WI38 (cell line): ENCODE measurements around the gene TALDO1.

ENCODE experiments used
- H3K4me3 ChIP-seq: 2 replicates; pipeline ENCODE4 v1.5.1; 2011; ENCODE audit warnings: low read depth, mild to moderate bottlenecking, control low read depth, low read length
- TF ChIP-seq, protein P1 (sequence below): IDR thresholded peaks from 2 replicates; pipeline ENCODE4 v1.5.1; 2012; ENCODE audit warnings: low read depth, mild to moderate bottlenecking, control low read depth, low read length

TALDO1 gene

DNA sequence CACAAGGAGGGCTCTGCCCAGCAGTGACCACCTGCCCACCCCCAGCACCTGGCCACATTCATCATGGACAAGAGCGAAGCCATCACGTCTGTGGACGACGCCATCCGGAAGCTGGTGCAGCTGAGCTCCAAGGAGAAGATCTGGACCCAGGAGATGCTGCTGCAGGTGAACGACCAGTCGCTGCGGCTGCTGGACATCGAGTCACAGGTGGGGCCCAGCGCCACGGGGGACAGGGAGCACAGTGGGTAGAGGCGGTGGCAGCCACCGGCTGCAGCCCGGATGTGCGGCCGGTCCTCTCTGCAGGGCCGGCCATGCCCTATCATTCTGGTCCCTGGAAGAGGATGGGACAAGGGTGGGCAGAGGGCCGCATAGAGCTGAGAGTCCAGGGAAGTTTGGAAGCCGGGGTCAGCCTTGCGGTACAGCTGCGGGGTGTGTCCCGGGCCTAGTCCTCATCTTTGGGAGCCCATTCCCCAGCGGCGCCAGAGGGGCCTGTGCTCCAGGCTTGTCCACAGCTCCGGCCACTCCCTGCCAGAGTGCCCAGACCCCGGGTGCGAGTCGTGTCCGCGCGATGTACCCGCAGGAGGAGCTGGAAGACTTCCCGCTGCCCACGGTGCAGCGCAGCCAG, 27.1 kb upstream of the TALDO1 start:
- TF ChIP-seq, protein P1, sequence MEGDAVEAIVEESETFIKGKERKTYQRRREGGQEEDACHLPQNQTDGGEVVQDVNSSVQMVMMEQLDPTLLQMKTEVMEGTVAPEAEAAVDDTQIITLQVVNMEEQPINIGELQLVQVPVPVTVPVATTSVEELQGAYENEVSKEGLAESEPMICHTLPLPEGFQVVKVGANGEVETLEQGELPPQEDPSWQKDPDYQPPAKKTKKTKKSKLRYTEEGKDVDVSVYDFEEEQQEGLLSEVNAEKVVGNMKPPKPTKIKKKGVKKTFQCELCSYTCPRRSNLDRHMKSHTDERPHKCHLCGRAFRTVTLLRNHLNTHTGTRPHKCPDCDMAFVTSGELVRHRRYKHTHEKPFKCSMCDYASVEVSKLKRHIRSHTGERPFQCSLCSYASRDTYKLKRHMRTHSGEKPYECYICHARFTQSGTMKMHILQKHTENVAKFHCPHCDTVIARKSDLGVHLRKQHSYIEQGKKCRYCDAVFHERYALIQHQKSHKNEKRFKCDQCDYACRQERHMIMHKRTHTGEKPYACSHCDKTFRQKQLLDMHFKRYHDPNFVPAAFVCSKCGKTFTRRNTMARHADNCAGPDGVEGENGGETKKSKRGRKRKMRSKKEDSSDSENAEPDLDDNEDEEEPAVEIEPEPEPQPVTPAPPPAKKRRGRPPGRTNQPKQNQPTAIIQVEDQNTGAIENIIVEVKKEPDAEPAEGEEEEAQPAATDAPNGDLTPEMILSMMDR: no peak
- no peak overlapping the region for H3K4me3 ChIP-seq

DNA sequence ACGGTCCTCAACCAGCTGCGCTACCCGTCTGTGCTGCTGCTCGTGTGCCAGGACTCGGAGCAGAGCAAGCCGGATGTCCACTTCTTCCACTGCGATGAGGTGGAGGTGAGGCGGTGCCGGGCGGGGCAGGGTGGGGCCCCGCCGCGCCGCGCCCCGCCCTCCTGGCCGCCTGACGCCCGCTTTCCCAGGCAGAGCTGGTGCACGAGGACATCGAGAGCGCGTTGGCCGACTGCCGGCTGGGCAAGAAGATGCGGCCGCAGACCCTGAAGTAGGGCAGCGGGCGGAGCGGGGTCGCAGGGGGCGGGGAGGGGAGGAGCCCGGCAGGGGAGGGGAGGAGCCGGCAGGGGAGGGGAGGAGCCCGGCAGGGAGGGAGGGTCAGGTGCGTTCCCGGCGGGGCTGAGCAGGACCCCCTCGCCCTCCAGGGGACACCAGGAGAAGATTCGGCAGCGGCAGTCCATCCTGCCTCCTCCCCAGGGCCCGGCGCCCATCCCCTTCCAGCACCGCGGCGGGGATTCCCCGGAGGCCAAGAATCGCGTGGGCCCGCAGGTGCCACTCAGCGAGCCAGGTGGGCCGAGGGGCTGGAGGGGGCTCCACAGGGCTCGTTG, 26.5 kb upstream of the TALDO1 start:
- TF ChIP-seq, protein P1: no peak
- H3K4me3 ChIP-seq: no peak overlapping the region

DNA sequence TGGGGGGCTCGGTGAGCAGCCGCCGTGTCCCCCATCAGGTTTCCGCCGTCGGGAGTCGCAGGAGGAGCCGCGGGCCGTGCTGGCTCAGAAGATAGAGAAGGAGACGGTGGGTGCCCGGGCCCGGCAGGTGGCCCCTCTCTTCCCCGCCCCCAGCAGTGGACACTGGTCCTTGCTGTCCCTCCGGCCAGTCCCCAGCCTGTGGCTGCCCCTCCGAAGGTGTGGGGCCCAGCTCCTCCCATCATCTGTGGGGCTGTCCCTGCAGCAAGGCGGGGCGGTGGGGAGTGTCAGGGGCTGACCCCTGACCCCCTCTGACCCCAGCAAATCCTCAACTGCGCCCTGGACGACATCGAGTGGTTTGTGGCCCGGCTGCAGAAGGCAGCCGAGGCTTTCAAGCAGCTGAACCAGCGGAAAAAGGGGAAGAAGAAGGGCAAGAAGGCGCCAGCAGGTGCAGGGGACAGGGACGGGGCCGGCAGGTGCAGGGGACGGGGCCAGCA, 26.0 kb upstream of the TALDO1 start:
- TF ChIP-seq, protein P1: no peak
- H3K4me3 ChIP-seq: no peak overlapping the region

DNA sequence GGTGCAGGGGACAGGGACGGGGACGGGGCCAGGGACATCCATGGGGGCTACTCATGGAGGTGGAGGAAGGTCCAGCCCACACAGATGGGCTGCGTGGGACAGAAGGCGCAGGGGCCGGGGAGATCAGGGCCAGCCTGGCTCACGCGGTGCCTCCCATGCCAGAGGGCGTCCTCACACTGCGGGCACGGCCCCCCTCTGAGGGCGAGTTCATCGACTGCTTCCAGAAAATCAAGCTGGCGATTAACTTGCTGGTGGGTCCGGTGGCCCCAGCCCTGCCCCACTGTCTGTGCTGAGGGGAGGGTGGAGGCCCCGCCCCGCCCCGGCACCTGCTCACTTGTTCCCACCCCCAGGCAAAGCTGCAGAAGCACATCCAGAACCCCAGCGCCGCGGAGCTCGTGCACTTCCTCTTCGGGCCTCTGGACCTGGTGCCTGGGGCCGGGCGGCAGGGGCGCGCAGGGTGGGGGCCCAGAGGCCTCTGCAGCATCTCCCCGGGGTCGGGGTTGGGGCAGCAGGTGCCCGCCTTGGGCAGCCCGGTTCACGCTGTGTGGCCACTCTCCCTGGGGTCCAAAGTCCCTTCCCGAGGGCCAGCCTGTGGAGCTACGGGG, 25.4 kb upstream of the TALDO1 start:
- H3K4me3 ChIP-seq: no peak overlapping the region

DNA sequence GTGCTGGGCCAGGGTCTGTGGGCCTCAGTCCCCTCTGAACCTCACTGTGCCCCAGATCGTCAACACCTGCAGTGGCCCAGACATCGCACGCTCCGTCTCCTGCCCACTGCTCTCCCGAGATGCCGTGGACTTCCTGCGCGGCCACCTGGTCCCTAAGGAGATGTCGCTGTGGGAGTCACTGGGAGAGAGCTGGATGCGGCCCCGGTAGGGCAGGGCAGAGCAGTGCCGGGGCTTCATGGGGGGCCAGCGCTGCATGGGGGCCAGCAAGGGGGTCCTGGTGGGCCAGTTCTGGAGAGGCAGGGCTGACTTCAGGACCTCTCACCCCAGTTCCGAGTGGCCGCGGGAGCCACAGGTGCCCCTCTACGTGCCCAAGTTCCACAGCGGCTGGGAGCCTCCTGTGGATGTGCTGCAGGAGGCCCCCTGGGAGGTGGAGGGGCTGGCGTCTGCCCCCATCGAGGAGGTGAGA, 24.9 kb upstream of the TALDO1 start:
- TF ChIP-seq, protein P1: no peak
- H3K4me3 ChIP-seq: no peak overlapping the region

More for the DNA sequence above, 25.4 kb upstream of the TALDO1 start:
- TF ChIP-seq, protein P1: no peak

DNA sequence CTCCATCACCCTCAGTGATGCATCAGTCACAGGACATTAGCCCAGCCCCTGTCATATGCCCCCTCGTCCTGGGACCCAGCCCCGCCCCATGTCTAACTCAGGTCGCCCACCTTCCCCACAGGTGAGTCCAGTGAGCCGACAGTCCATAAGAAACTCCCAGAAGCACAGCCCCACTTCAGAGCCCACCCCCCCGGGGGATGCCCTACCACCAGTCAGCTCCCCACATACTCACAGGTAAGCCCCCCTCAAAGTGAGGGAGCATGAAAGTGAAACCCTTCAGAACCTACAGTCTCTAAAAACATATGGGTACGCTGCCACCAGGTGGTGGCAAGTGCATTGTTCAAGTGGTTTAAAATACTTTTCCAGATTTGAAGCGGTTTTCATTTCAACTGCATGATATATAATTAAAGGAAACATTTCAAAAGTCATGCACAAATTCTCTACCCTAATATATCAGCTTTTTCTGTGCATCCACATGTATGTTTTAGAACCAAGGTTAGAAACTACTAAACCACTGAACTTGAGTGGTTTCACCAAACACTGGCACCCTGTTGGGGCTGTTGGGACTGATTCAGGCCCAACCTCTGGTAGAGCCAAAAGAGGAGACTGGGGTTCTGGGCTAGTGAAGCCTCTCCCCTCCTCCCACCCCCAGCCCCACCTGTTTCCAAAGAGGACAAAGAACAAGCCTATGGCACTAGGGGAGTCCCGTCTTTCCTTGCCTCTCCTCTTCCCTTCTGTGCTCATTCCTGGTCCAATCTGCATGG, 24.0 kb upstream of the TALDO1 start:
- no peak overlapping the region for H3K4me3 ChIP-seq

More for the DNA sequence above, 24.0 kb upstream of the TALDO1 start:
- TF ChIP-seq, protein P1: peak; percentile 48
